Endometrial microvascular endothelial cells (primary cell): ENCODE data around the gene GPX7. TPM values are rescaled to one million over a fixed set of nuclear protein-coding genes. Genes with fewer than 3 reads are reported as not detected.

Experiments used
- in situ Hi-C: cut with HindIII; loops from 2 replicates; pipeline ENCODE4 v1.10.0; 2017; ENCODE audit warnings: low sequenced_read_pairs, low pct_unique_long_range_greater_than_20kb; ENCODE audit errors: inconsistent ontology term
- total RNA-seq: library from RNA; depleted of rRNA; stranded (reverse); fragments of >200 nt; gene quantifications from one replicate; pipeline ENCODE4 v1.2.3, GENCODE V29; 2015; ENCODE audit errors: inconsistent ontology term

Gene GPX7
- total RNA-seq, 1 donor from 2014 or later, result 35.3 TPM

DNA sequence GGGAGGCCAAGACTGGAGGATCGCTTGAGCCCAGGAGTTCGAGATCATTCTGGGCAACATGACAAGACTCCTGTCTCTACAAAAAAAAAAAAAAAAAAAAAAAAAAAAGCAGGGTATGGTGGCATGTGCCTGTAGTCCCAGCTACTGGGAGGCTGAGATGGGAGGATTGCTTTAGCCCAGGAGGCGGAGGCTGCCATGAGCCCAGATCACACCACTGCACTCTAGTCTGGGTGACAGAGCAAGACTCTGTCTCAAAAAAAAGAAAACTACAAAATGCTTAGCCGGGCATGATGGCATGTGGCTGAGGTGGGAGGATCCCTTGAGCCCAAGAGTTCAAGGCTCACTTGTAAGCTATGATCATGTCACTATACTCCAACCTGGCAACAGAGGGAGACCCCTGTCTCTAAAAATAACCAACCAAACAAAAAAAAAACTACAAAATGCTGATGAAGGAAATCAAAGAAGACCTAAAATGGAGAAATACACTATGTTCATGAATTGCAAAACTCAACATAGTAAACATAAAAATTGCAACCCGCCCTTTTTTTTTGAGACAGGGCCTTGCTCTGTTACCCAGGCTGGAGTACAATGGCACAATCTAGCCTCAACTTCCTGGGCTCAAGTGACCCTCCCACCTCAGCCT, 51.2 kb downstream of the GPX7 start:
- in situ Hi-C loops, result no loop called here

- in situ Hi-C loops, result no loop called here
Measured at GRCh38 chr1:52654063-52654462, 51.9 kb downstream of the GPX7 start.

- in situ Hi-C loops, result no loop called here
Measured at GRCh38 chr1:52657702-52658101, 55.5 kb downstream of the GPX7 start.

Other genes with a start within 250 kb of the GPX7 start
- gene CC2D1B, start 236.2 kb upstream of the GPX7 start, total RNA-seq, result 21.8 TPM
- gene ORC1, start 197.9 kb upstream of the GPX7 start, total RNA-seq, result 14.8 TPM
- 24.1 TPM for gene PRPF38A, start 197.8 kb upstream of the GPX7 start, total RNA-seq
- 33.1 TPM for gene TUT4, start 49.3 kb upstream of the GPX7 start, total RNA-seq
- not detected for gene SHISAL2A, start 30.8 kb downstream of the GPX7 start, total RNA-seq
- 19.4 TPM for gene COA7, start 96.0 kb downstream of the GPX7 start, total RNA-seq
- gene ZYG11B, start 124.1 kb downstream of the GPX7 start, total RNA-seq, result 39.9 TPM
- gene ZYG11A, start 240.4 kb downstream of the GPX7 start, total RNA-seq, result under 0.01 TPM